MG63 (cell line): ENCODE results near the gene EHBP1L1. TPM values are rescaled to one million over a fixed set of nuclear protein-coding genes. Genes with fewer than 3 reads are reported as not detected.

ENCODE experiments used
- DNase-seq: peaks from one replicate; pipeline ENCODE4 v3.0.0-alpha.2; 2020
- H3K27me3 ChIP-seq: fragments of 250-450 bp; sonication (Bioruptor Pico); 2 replicates; pipeline ENCODE4 v1.5.1; 2020; ENCODE audit warnings: mild to moderate bottlenecking, moderate library complexity
- H3K36me3 ChIP-seq: fragments of 250-450 bp; sonication (Bioruptor Pico); 2 replicates; pipeline ENCODE4 v1.5.1; 2020; ENCODE audit warnings: mild to moderate bottlenecking, moderate library complexity
- H3K4me3 ChIP-seq: fragments of 250-450 bp; sonication (Bioruptor Pico); 2 replicates; pipeline ENCODE4 v1.5.1; 2020; ENCODE audit warnings: mild to moderate bottlenecking, moderate library complexity
- H3K9me3 ChIP-seq: fragments of 250-450 bp; sonication (Bioruptor Pico); 2 replicates; pipeline ENCODE4 v1.5.1; 2020; ENCODE audit warnings: mild to moderate bottlenecking, moderate library complexity
- total RNA-seq: library from RNA; depleted of rRNA; stranded (reverse); fragments of >200 nt; shearing (Covaris generic); gene quantifications from 2 replicates; pipeline ENCODE4 v1.2.3, GENCODE V29; 2014; ENCODE audit warnings: low replicate concordance

EHBP1L1 gene
- total RNA-seq, 1 experiment from 2014 or later = 65.1 TPM

- Histone ChIP-seq H3K27me3 (no peaks in the 10 kb centered on the region), H3K4me3 (no peak overlapping the region), H3K36me3 (peaks cover 15% of the 10 kb centered on the region), H3K9me3 (no peaks in the 10 kb centered on the region)
- no peak for DNase-seq
These were observed 19.3 kb downstream of the EHBP1L1 start for GRCh38 chr11:65595131-65595530.

GRCh38 chr11:65595543-65596281 is 19.9 kb downstream of the EHBP1L1 start, which contains the start of gene KCNK7:
Gene KCNK7 (minus strand): TSS chr11:65595800. CDS start chr11:65595772, 28 bp downstream.
- H3K27me3 ChIP-seq = no peaks in the 10 kb centered on the region
- H3K9me3 ChIP-seq = no peaks in the 10 kb centered on the region
- no peak for DNase-seq
- H3K4me3 ChIP-seq = no peak within 1 kb of the TSS
- peaks cover 9% of the 10 kb centered on the region for H3K36me3 ChIP-seq

GRCh38 chr11:65596520-65596919 is 20.7 kb downstream of the EHBP1L1 start:
- H3K4me3 ChIP-seq = no peak overlapping the region
- no peaks in the 10 kb centered on the region for H3K27me3 ChIP-seq
- peaks cover 5% of the 10 kb centered on the region; the same call in 1 of the 2 replicates for H3K36me3 ChIP-seq
- no peak for DNase-seq
- no peaks in the 10 kb centered on the region for H3K9me3 ChIP-seq

DNA sequence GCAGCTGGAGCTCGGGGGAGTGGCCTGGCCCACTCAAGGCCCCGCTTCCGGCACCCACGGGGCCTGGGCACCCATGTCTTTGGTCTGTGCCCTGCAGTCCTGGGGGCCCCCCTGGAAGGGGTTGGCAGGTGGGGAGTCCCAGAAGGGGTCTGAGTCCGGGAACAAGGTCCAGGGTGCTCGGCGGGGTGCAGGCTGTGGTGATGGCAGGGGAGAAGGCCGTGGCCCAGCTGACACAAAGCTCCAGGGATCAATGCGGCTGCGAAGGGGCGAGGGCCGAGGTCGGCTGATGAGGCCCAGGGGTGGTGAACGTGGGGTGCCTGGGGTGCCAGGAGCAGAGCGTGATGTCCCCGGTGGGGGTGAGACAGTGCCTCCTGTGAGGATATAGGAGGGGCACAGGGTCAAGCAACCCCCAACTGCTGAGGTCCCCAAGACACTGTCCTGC is 22.4 kb downstream of the EHBP1L1 start:
- Histone ChIP-seq H3K27me3 (no peaks in the 10 kb centered on the region), H3K4me3 (no peak overlapping the region), H3K36me3 (peaks cover 5% of the 10 kb centered on the region; the same call in 1 of the 2 replicates), H3K9me3 (no peaks in the 10 kb centered on the region)
- no peak for DNase-seq

DNA sequence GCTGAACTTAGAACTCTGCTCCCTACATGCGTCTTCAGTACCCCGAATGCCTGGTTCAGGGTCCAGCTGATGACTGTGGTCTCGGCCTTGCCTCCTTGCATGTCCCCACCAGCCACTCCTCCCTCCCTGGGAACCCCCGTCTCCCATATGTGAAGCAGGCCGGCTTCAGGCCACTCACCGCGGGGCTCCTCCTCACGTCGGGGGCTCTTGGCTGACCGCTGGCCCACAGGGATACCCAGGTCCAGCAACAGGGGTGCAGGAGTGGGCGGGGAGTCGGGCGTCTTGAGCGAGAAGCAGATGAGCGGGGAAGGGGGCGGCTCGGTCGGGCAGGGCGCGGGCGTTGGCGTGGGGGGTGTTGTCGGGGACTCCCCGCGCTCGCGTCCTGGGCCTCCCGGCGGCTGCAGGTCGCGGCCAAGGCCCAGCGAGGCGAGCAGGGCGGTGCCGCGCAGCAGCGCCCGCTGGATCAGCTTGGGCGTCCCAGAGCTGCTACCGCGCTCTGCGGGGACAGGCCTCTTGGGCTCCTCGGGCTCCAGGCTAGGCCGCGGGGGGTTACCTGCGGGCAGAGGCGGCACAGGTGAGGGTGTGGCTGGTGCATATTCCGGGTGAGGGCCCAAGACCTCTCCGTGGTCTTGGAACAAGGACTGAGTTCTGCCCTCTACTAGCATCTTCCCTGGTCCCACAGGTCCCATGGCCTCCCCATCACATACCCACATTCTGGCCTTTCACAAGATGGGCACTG is 23.5 kb downstream of the EHBP1L1 start:
- Histone ChIP-seq H3K27me3 (no peaks in the 10 kb centered on the region), H3K4me3 (no peak overlapping the region), H3K36me3 (peaks cover 9% of the 10 kb centered on the region; the same call in 1 of the 2 replicates), H3K9me3 (no peaks in the 10 kb centered on the region)
- DNase-seq = no peak

DNA sequence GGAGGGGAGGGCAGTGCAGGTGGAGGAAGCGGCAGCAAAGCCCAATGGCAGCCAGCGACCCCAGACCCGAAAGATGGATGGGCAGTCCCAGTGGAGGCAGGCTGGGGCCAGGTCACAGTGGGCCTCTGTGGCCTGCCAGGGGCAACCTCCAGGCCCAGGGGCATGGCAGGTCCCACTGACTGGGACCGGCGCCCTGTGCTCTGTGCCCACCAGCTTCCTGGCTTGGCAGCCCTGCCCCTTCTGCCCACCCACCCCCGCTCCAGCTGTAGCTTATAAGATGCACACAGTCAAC is 24.0 kb downstream of the EHBP1L1 start:
- Histone ChIP-seq H3K9me3 (no peaks in the 10 kb centered on the region), H3K36me3 (peaks cover 13% of the 10 kb centered on the region), H3K27me3 (no peaks in the 10 kb centered on the region), H3K4me3 (no peak overlapping the region)
- DNase-seq = no peak

- H3K9me3 ChIP-seq = no peaks in the 10 kb centered on the region
- H3K27me3 ChIP-seq = no peaks in the 10 kb centered on the region
- no peak for DNase-seq
- H3K4me3 ChIP-seq = no peak overlapping the region
- peaks cover 26% of the 10 kb centered on the region for H3K36me3 ChIP-seq
These were observed 28.4 kb downstream of the EHBP1L1 start for GRCh38 chr11:65604258-65604657.

GRCh38 chr11:65606876-65607613 is 31.2 kb downstream of the EHBP1L1 start:
- no peak for DNase-seq
- Histone ChIP-seq H3K9me3 (no peaks in the 10 kb centered on the region), H3K4me3 (no peak overlapping the region), H3K27me3 (no peaks in the 10 kb centered on the region), H3K36me3 (peaks cover 30% of the 10 kb centered on the region)

DNA sequence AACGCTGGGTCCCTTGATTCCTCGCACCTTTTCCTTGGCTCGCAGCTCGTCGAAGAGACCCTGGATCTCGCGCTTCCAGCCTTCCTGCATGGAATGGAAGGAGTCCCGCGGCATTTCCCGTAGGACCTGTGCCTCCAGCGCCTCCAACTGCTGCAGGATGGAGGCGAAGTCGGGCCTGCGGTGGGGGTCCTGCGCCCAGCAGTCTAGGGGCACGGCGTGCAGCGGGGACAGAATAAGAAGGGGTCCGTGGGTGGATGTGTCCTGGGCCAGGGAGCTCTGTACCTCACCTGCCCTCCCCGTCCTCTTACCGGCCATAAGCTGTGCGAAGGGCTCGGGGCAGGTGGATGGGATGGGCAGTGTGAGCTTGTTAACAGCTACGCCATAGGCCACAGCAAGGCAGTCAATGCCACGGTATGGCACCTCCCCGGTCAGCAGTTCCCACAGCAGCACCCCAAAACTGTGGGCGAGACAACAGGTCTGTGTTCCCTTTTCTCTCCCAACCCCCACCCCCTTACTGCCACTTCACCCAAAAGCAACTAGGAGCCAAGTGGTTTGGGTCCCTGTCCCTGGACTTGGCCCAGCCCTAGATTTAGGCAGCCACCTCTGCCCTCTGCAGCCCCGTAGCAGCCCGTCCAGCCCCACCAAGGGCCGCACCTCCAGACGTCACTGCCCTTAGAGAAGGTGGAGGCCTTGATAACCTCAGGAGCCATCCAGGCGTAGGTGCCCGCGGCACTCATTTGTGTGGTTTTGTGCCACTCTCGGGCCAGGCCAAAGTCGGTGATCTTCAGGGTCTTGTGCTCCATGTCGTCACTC is 32.0 kb downstream of the EHBP1L1 start:
- Histone ChIP-seq H3K36me3 (peaks cover 36% of the 10 kb centered on the region), H3K27me3 (no peaks in the 10 kb centered on the region), H3K4me3 (no peak overlapping the region), H3K9me3 (no peaks in the 10 kb centered on the region)
- DNase-seq = no peak

DNA sequence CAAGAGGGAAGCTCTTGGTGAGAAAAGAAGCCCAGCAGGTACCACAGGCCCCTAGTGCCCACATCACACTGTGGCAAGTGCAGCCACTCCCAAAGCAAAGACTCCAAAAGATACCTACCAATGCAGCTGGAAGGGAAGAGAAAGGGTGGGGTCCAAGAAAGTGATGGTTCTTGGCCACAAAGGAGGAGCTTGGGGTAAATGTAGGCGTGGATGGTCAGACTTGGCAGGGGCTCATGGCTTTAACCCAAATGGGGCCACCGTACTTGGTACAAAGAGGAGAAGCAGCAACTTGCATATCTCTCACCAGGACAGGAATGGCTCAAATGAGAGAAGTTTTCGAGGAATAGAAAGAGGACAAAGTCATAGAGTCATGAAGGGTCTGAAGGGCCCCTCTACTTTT is 33.4 kb downstream of the EHBP1L1 start:
- H3K9me3 ChIP-seq = no peaks in the 10 kb centered on the region
- H3K36me3 ChIP-seq = peaks cover 33% of the 10 kb centered on the region
- no peaks in the 10 kb centered on the region for H3K27me3 ChIP-seq
- no peak overlapping the region for H3K4me3 ChIP-seq
- DNase-seq = no peak

GRCh38 chr11:65609665-65610064 is 33.8 kb downstream of the EHBP1L1 start:
- Histone ChIP-seq H3K27me3 (no peaks in the 10 kb centered on the region), H3K4me3 (no peak overlapping the region), H3K9me3 (no peaks in the 10 kb centered on the region), H3K36me3 (peaks cover 30% of the 10 kb centered on the region)
- no peak for DNase-seq

GRCh38 chr11:65610404-65610803 is 34.6 kb downstream of the EHBP1L1 start:
- no peak for DNase-seq
- Histone ChIP-seq H3K4me3 (no peak overlapping the region), H3K36me3 (peaks cover 22% of the 10 kb centered on the region), H3K9me3 (no peaks in the 10 kb centered on the region), H3K27me3 (no peaks in the 10 kb centered on the region)

GRCh38 chr11:65611028-65611757 is 35.3 kb downstream of the EHBP1L1 start:
- Histone ChIP-seq H3K36me3 (peaks cover 18% of the 10 kb centered on the region), H3K27me3 (no peaks in the 10 kb centered on the region), H3K9me3 (no peaks in the 10 kb centered on the region), H3K4me3 (no peak overlapping the region)
- no peak for DNase-seq

- no peaks in the 10 kb centered on the region for H3K27me3 ChIP-seq
- DNase-seq = no peak
- no peak overlapping the region; the same call in 1 of the 2 replicates for H3K4me3 ChIP-seq
- H3K9me3 ChIP-seq = no peaks in the 10 kb centered on the region
- H3K36me3 ChIP-seq = peaks cover 21% of the 10 kb centered on the region
These were observed 36.1 kb downstream of the EHBP1L1 start for GRCh38 chr11:65611758-65612603.

DNA sequence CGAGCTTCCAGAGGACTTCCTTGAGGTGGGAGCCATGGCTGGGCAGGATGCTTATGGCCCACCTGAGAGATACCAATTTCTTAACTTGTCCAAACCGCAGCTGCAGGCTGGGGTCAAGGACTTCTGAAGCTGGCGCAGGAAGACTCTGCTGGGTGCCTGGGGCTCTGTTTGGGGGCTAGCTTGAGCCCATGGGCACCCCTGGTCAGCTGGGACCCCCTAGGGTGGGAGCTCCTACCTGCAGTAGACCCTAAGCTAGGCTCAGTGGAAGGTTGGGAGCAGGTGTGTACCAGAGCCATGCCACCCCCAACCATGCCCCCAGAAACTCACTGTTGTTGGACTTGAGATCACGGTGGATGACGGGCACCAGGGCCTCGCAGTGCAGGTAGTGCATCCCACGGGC is 36.8 kb downstream of the EHBP1L1 start:
- Histone ChIP-seq H3K27me3 (no peaks in the 10 kb centered on the region), H3K9me3 (no peaks in the 10 kb centered on the region), H3K4me3 (peak overlapping the region; percentile 73; the same call in 1 of the 2 replicates), H3K36me3 (peaks cover 27% of the 10 kb centered on the region)
- no peak for DNase-seq
